Measurements from ENCODE around the gene USP36.

The USP36 gene

GRCh38 chr17:78748048-78748729, 92.4 kb downstream of the USP36 start:
- in situ Hi-C loops (cut with MboI; ENCODE audit: low sequenced_read_pairs), result no loop called here

GRCh38 chr17:78747488-78747887, 93.1 kb downstream of the USP36 start:
- in situ Hi-C loops (cut with MboI; ENCODE audit: low sequenced_read_pairs), result no loop called here

- in situ Hi-C loops (cut with MboI; ENCODE audit: low sequenced_read_pairs), result no loop called here
Observed at GRCh38 chr17:78746949-78747269, 93.7 kb downstream of the USP36 start.

- in situ Hi-C loops (cut with MboI; ENCODE audit: low sequenced_read_pairs), result no loop called here
Observed at GRCh38 chr17:78746263-78746948, 94.2 kb downstream of the USP36 start.
